ENCODE results near the gene DHX34.
"Not testable (repeated sequence)": the region's sequence is repeated elsewhere in the genome, so short reads cannot be mapped to it uniquely, and the experiment has no call there.

DHX34 gene, protein sequence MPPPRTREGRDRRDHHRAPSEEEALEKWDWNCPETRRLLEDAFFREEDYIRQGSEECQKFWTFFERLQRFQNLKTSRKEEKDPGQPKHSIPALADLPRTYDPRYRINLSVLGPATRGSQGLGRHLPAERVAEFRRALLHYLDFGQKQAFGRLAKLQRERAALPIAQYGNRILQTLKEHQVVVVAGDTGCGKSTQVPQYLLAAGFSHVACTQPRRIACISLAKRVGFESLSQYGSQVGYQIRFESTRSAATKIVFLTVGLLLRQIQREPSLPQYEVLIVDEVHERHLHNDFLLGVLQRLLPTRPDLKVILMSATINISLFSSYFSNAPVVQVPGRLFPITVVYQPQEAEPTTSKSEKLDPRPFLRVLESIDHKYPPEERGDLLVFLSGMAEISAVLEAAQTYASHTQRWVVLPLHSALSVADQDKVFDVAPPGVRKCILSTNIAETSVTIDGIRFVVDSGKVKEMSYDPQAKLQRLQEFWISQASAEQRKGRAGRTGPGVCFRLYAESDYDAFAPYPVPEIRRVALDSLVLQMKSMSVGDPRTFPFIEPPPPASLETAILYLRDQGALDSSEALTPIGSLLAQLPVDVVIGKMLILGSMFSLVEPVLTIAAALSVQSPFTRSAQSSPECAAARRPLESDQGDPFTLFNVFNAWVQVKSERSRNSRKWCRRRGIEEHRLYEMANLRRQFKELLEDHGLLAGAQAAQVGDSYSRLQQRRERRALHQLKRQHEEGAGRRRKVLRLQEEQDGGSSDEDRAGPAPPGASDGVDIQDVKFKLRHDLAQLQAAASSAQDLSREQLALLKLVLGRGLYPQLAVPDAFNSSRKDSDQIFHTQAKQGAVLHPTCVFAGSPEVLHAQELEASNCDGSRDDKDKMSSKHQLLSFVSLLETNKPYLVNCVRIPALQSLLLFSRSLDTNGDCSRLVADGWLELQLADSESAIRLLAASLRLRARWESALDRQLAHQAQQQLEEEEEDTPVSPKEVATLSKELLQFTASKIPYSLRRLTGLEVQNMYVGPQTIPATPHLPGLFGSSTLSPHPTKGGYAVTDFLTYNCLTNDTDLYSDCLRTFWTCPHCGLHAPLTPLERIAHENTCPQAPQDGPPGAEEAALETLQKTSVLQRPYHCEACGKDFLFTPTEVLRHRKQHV

DNA sequence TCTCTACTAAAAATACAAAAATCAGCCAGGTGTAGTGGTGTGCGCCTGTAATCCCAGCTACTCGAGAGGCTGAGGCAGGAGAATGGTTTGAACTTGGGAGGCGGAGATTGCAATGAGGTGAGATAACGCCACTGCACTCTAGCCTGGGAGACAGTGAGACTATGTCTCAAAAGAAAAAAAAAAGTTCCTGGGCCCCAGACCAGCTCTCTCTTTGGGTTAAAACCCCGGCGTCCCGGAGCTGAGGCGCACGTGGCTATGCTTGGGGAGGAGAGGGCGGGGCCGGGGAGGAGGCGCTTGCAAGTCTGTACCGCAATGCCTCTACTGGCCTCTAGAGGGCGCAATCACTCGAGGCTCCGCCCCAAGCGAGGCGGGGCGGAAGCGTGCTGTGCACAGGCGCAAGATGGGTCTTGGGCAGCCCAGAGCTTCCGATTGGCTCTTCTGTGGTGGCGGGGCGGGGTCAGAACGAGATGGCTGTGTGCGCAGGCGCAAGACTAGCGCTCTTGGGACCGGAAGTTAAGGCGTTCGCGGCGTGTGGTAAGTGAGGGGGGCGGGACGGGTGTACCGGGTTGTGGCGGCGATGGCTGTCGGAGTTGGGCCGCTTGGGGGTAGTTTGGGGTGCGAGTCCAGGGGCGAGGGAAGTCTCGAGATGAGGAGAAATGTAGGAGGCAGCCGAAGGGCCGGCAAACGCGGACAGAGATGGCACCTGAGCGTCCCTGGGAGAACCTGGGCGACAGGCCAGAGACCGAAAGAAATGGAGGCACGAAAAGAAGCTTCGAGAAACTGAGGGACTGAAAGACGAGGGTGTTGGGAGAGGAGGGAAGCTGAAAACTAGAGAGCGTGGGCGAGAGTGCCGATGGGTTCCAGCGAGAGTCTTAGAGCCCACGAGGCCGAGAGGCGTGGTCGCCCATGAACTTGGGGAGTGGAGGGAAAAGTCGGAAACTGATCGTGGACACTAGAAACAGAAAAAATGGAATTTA lies at the start of gene DHX34:
TSS of gene DHX34 (plus strand) at position 497 of the 977 bp plus-strand sequence. CDS start 3,716 bp downstream, outside the sequence.
- peak; percentile 98 for DNase-seq

DNA sequence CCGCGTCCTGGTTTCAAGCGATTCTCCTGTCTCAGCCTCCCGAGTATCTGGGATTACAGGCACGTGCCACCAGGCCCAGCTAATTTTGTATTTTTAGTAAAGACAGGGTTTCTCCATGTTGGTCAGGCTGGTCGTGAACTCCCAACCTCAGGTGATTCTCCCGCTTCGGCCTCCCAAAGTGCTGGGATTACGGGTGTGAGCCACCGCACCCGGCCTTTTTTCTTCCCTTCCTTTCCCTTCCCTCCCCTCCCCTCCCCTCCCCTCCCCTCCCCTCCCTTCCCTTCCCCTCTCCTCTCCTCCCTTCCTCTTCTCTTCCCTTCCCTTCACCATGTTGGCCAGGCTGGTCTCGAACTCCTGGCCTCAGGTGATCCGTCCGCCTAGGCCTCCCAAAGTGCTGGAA lies 48.2 kb upstream of the DHX34 start:
- not testable (repeated sequence) for DNase-seq

DNA sequence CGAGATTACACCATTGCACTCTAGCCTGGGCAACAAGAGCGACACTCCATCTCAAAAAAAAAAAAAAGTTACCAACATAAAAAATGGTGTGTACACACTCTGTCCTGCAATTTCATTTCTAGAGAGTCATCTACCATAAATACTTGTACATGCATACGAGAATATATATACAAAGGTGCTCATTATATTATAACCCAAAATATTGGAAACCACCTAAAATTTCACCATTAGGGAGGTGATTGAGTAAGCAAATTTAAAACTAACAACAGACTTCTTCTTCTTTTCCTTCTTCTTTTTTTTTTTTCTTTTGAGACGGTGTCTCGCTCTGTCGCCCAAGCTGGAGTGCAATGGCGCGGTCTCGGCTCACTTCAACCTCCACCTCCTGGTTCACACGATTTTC lies 46.9 kb upstream of the DHX34 start:
- DNase-seq = no peak

DNA sequence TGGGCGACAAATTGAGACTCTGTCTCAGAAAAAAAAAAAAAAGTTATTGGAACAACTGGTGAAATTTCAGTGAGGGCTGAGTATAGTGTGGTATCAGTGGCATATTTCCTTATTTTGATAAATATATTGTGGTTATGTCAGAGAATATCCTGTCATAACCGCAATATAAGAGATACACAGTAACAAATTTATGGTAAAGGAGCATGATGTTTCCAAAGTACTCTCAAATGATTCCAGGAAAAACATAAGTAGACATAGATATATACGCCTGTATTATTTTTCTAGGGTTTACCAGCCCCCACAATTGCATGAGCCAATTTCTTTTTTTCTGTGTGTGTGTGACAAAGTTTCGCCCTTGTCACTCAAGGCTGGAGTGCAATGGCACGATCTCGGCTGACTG lies 45.1 kb upstream of the DHX34 start:
- no peak for DNase-seq

DNA sequence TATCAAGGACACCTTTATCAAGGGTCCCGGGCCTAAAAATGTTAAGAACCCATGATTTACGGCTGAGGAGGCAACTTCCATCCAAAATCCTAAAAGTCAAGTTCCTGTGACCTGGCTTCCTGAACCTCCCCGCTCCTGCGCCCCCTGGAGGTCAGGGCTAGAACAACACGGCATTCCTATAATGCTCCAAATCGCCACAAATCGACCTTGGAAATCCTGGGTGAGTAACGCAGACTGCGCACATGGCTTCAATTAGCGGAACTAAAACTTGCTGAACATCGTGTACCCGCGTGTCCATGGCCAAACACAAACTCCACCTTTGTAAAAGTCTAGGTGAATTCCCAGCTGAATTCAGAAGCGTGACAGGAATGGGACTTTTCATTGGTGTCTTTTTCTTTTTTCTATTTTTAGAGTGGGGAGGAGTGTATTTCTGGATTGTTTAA lies 43.8 kb upstream of the DHX34 start:
- DNase-seq = peak; percentile 28

DNA sequence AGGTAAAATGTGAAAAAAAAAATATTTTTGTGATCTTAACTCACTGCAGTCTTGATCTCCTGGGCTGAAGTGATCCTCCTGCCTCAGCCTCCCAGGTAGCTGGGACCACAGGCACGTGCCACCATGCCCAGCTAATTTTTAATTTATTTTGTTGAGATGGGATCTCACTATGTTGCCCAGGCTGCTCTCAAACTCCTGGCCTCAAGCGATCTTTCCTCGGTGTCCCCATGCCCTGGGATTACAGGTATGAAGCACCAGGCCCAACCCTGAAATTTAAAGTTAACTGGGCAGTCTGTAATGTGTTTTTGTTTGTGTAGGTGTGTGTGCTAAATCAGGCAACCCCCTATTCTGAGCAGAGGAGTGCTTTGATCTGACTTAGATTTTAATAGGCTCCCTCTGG lies 42.8 kb upstream of the DHX34 start:
- DNase-seq = no peak

DNA sequence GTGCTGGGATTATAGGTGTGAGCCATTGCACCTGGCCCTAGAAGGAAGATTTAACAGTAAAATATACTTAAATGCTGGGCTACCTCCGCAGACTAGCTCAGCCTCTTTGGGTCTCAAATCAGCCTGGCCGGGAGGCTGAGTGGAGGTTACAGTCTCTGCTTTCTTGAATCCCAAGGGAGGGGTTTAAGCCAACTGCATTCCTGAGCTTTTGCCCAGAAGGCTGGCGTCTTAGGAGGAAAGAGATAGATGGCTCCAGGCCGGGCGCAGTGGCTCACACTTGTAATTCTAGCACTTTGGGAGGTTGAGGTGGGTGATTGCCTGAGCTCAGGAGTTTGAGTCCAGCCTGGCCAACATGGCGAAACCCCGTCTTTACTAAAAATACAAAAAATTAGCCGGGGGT lies 40.1 kb upstream of the DHX34 start:
- DNase-seq = no peak

DNA sequence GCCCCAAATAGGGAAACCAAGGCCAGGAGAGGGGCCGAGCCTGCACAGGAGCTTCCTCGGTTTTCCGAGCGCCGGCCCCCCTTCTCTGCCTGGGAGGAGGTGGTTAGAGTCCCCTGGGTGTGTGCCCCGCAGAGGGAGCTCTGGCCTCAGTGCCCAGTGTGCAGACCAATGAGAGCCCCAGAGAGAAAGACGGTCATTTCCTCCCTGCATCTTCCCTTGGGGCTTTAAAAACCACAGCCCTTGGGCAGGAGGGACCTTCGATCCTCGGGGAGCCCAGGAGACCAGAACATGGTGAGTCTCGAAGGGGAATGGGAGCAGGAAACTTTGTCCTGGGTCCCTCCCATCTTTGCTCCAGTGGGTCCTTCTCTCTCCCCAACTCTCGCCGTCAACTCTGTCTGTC lies 39.5 kb upstream of the DHX34 start, which contains the start of gene C5AR1:
TSS of gene C5AR1 (plus strand) at position 254 of the 400 bp plus-strand sequence. CDS start at position 289, 35 bp downstream.
- no peak for DNase-seq

DNA sequence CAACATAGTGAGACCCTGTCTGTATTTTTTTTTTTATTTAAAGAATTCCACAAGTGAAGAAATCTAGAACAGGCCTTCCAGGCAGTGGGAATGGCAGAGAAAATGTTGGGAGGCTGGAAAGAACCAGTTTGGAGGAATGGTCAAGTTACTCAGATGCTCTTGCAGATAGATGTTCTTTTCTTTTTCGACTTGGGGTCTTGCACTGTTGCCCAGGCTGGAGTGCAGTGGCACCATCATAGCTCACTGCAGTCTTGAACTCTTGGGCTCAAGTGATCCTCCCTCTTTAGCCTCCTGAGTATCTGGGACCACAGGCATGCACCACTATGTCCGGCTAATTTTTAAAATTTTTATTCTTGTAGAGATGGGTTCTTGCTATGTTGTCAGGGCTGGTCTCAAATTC lies 38.8 kb upstream of the DHX34 start:
- no peak for DNase-seq

DNA sequence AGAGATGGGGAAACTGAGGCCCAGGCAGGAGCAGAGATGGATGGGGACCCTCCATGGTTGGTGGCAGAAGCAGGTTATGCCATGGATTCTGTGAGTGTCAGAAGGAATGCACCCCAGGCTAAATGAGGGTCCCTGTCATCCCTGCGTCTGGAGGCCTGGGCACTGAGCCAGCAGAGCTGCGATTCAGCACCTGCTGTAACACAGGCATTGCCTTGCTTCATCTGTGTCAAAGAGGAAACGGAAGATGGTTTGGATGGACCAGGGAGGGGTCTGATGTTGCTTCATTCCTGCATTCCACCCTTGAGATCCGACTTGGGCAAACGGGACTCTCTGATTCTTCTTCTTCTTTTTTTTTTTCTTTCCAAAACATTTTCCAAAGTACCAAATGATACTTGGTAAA lies 38.3 kb upstream of the DHX34 start:
- DNase-seq = no peak

DNA sequence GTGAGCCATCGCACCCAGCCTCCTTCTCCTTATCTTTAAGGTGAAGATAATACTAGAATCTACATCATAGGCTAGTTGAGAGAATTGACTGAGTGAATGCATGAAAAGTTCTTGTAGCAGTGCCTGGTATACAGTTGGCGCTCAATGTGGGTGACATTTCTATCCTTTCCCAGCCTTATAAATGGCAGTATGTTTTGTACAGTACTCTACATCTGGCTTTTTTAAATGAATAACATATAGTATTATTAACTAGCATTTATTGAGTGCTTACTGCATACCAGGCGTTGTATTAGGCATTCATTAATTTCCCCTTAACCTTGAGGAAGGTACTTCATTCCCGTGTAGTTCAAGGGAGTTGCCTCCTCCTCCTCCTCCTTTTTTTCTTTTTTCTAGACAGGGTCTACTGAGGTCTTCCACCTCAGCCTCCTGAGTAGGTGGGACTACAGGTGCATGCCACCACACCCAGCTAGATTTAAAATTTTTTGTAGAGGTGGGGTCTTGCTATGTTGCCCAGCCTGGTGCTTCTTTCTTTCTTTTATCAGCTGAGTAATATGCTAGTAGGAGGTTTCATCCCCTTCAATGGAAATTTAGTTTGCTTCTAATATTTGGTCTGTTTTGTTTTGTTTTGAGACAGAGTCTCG lies 36.6 kb upstream of the DHX34 start:
- no peak for DNase-seq

DNA sequence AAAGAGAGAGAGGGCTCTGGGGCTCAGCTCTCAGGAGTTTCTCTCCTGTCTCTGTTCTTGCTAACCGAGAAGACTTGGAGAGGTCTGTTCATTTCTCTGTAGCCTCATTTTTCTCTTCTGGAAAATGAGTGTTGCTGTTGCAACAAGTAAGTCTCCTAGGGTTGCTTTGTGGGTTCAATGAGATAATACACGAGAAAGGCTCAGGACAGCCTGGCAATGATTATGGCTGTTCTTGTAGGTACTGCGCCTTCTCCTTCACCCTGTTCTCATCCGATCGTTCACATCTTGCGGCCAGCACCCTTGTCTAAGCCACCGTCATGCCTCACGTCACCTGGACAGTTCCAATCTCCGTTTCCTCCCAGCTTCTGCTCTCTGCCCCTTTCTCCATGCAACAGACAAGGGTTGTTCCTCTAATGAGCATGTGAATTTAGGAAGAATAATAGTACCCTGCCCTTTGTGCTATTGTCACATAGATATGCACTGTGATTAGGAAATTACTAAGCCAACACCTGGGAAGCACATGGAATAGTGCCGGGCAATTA lies 35.3 kb upstream of the DHX34 start:
- no peak for DNase-seq

DNA sequence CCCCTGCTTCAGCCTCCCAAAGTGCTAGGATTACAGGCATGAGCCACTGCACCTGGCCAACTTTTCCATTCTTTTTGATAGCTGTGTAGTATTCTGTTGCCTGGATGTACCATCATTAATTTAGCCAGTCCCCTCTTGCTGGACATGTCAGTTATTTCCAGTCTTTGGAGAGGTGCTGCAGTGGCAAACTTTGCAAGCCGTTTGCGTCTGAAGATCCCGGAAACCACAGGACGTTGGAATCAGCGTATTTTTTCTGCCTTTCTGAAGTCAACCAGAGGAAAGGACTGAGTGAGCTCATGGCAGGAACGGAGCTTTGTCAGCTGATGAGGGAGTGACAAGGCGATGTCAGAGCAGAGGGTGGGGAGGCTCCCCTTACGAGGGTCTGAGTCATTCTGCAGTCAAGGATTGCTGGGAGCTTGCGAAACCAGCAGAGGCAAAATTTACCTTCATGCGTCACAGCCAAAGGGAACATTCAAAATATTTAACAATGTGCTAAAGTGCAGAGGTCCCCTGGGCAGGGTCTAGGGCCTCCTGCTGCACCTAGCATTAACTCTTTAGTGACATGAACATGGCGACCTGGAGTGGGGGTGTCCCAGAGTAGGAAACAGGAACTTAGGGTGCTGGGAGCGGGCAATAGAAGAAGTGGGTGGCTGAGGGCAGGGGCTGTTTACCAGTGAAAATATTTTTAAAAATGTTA lies 33.8 kb upstream of the DHX34 start:
- DNase-seq = peak; percentile 32

DNA sequence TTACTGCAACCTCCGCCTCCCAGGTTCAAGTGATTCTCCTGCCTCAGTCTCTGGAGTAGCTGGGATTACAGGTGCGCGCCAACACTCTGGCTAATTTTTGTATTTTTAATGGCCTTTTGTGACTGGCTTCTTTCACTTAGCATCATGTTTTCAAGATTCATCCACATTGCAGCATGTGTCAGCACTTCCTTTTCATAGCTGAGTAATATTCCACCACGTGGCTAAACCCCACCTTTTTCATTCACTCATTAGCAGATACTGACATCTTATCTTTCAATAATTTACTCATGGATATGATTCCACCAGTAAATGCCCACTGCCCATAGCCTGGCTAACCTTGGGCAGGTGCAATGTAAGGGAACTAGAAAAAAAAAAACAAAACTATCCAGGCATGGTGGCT lies 32.6 kb upstream of the DHX34 start:
- DNase-seq = no peak

DNA sequence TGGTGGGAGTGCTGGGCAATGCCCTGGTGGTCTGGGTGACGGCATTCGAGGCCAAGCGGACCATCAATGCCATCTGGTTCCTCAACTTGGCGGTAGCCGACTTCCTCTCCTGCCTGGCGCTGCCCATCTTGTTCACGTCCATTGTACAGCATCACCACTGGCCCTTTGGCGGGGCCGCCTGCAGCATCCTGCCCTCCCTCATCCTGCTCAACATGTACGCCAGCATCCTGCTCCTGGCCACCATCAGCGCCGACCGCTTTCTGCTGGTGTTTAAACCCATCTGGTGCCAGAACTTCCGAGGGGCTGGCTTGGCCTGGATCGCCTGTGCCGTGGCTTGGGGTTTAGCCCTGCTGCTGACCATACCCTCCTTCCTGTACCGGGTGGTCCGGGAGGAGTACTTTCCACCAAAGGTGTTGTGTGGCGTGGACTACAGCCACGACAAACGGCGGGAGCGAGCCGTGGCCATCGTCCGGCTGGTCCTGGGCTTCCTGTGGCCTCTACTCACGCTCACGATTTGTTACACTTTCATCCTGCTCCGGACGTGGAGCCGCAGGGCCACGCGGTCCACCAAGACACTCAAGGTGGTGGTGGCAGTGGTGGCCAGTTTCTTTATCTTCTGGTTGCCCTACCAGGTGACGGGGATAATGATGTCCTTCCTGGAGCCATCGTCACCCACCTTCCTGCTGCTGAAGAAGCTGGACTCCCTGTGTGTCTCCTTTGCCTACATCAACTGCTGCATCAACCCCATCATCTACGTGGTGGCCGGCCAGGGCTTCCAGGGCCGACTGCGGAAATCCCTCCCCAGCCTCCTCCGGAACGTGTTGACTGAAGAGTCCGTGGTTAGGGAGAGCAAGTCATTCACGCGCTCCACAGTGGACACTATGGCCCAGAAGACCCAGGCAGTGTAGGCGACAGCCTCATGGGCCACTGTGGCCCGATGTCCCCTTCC lies 28.9 kb upstream of the DHX34 start:
- no peak for DNase-seq

DNA sequence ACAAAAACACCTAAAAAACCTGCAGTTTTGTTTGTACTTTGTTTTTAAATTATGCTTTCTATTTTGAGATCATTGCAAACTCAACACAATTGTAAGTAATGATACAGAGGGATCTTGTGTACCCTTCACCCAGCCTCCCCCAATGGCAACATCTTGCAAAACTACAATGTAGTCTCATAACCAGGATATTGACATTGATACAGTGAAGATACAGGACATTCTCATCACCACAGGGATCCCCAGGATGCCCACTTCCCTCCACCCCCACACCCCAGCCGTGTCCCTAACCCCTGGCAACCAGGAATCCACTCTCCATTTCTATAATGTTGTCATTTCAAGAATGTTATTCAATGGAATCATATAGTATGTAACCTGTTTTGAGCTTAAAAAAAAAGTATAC lies 27.5 kb upstream of the DHX34 start:
- no peak for DNase-seq

DNA sequence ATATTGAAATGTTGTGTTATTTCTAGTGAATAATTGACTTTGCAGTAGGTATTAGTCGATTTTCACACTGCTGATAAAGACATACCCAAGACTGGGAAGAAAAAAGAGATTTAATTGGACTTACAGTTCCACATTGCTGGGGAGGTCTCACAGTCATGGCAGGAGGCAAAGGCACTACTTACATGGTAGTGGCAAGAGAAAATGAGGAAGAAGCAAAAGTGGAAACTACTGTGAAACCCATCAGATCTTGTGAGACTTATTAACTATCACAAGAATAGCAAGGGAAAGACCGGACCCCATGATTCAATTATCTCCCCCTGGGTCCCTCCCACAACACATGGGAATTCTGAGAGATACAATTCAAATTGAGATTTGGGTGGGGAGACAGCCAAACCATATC lies 27.1 kb upstream of the DHX34 start:
- DNase-seq = no peak

DNA sequence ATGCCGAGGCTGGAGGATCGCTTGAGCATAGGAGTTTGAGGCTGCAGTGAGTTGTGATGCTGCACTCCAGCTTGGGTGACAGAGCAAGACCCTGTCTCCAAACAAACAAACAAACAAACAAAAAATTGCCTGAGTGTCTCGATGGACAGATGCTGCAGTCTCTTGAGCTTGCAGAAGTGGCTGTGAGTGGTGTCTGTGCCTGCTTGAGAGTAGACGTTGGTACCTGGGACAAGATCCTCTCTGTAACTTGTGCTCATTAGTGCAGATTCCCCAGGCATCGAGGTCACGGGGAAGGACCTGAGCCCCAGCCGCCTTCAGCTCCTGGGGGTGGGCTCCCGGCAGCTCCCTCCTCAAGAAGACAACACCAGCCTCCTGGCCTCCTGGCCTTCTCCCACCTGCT lies 25.7 kb upstream of the DHX34 start:
- no peak for DNase-seq

DNA sequence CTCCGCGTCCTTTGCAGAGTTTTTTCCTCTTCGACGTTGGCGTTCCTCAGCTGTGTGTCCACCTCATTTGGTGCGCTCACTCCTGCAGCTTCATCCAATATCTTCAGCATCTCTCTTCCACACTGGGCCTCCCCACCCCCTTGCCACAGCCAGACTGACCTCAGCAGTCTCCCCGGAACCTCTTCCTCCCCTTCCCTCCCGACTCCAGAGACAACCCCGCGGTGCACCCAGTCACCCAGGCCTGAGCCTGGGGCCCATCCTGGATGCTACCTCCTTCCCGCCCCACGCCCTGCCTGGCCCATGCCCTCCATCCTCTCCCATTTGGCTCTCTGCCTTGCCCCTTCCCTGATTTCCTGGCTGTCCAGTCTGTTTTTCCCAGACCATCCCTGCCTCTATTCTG lies 25.2 kb upstream of the DHX34 start:
- no peak for DNase-seq

Measured in midbrain (tissue), 1 donor.